HEK293 (cell line): Measurements from ENCODE around the gene RBM10.

ENCODE experiments used
- CTCF ChIA-PET: fragments of 350-600 bp; formaldehyde crosslinking; extraction: SDS; loops from one replicate; lab custom pipeline; 2021; ENCODE audit warnings: antibody characterized with exemption; lab: Yijun Ruan, JAX
- POLR2A ChIA-PET: fragments of 300-600 bp; formaldehyde crosslinking; extraction: SDS; loops from one replicate; lab custom pipeline; 2020; ENCODE audit warnings: antibody characterized with exemption, inconsistent platforms; lab: Yijun Ruan, JAX
- H3K27ac ChIP-seq: fragments of 200-500 bp; sonication (Bioruptor generic); 2 replicates; pipeline ENCODE4 v1.5.1; 2014; ENCODE audit warnings: low read depth, low read length, control low read depth, inconsistent platforms; ENCODE audit errors: extremely low read depth
- H3K36me3 ChIP-seq, 2 experiments: fragments of 200-500 bp in 1 of 2; sonication (Bioruptor generic) in 1 of 2; 1 replicate in 1 of 2; 2 replicates in 1 of 2; pipeline ENCODE4 v1.5.1; 2014 to 2017; ENCODE audit warnings: inconsistent platforms in 2 of 2, low read length in 2 of 2; ENCODE audit not compliant: control insufficient read depth in 2 of 2, insufficient read depth in 1 of 2
- H3K4me1 ChIP-seq: fragments of 200-500 bp; sonication (Bioruptor generic); 2 replicates; pipeline ENCODE4 v1.5.1; 2014; ENCODE audit warnings: mild to moderate bottlenecking, low read length, inconsistent platforms; ENCODE audit not compliant: control insufficient read depth, insufficient read depth
- H3K4me3 ChIP-seq: 2 replicates; pipeline ENCODE4 v1.5.1; 2011; ENCODE audit warnings: low read depth, mild to moderate bottlenecking, control low read depth, low read length, moderate library complexity
- H3K9me3 ChIP-seq: fragments of 200-500 bp; sonication (Bioruptor generic); 2 replicates; pipeline ENCODE4 v1.5.1; 2014; ENCODE audit warnings: low read depth, low read length, inconsistent platforms; ENCODE audit not compliant: control insufficient read depth, insufficient read depth
- HOXD13 ChIP-seq: sonication (generic); formaldehyde crosslinking; IDR thresholded peaks from 2 replicates; pipeline ENCODE4 v1.8.0; 2022; ENCODE audit warnings: missing genetic modification reagents, borderline replicate concordance
- SCRT2 ChIP-seq: fragments of 450-650 bp; formaldehyde crosslinking; IDR thresholded peaks from 2 replicates; pipeline ENCODE4 v1.5.1; 2016; ENCODE audit warnings: missing biosample characterization, missing genetic modification characterization
- SP3 ChIP-seq: fragments of 450-650 bp; formaldehyde crosslinking; IDR thresholded peaks from 2 replicates; pipeline ENCODE4 v1.5.1; 2016; ENCODE audit warnings: missing biosample characterization, missing genetic modification characterization
- YY2 ChIP-seq: fragments of 450-650 bp; formaldehyde crosslinking; IDR thresholded peaks from 2 replicates; pipeline ENCODE4 v1.5.1; 2016; ENCODE audit warnings: missing biosample characterization, missing genetic modification characterization
- ZFP37 ChIP-seq: fragments of 450-650 bp; formaldehyde crosslinking; IDR thresholded peaks from 2 replicates; pipeline ENCODE4 v1.5.1; 2016; ENCODE audit warnings: missing biosample characterization, missing genetic modification characterization
- ZNF132 ChIP-seq: fragments of 450-650 bp; formaldehyde crosslinking; IDR thresholded peaks from 2 replicates; pipeline ENCODE4 v1.5.1; 2017; ENCODE audit warnings: missing biosample characterization, missing genetic modification characterization, borderline replicate concordance
- ZNF133 ChIP-seq: fragments of 450-650 bp; formaldehyde crosslinking; IDR thresholded peaks from 2 replicates; pipeline ENCODE4 v1.5.1; 2016; ENCODE audit warnings: missing biosample characterization, missing genetic modification characterization
- ZNF140 ChIP-seq: fragments of 450-650 bp; formaldehyde crosslinking; IDR thresholded peaks from 2 replicates; pipeline ENCODE4 v1.5.1; 2016; ENCODE audit warnings: missing biosample characterization, missing genetic modification characterization
- ZNF274 ChIP-seq, 2 experiments: fragments of 200-500 bp in 1 of 2; fragments of 450-650 bp in 1 of 2; sonication (Bioruptor generic) in 1 of 2; formaldehyde crosslinking in 1 of 2; IDR thresholded peaks; 2 replicates each; pipeline versions ENCODE4 v1.5.1 to v1.6.1; 2014 to 2016; ENCODE audit warnings: borderline replicate concordance in 1 of 2, inconsistent platforms in 1 of 2, low read length in 1 of 2, missing biosample characterization in 1 of 2, missing genetic modification characterization in 1 of 2
- ZNF416 ChIP-seq: fragments of 450-650 bp; formaldehyde crosslinking; IDR thresholded peaks from 2 replicates; pipeline ENCODE4 v1.5.1; 2016; ENCODE audit warnings: missing biosample characterization, missing genetic modification characterization
- ZNF530 ChIP-seq: fragments of 450-650 bp; formaldehyde crosslinking; IDR thresholded peaks from 2 replicates; pipeline ENCODE4 v1.5.1; 2016; ENCODE audit warnings: low read depth, missing biosample characterization, missing genetic modification characterization
- ZNF621 ChIP-seq: fragments of 450-650 bp; formaldehyde crosslinking; IDR thresholded peaks from 2 replicates; pipeline ENCODE4 v1.5.1; 2017; ENCODE audit warnings: missing biosample characterization, missing genetic modification characterization
- ZNF670 ChIP-seq: fragments of 450-650 bp; formaldehyde crosslinking; IDR thresholded peaks from 2 replicates; pipeline ENCODE4 v1.5.1; 2016; ENCODE audit warnings: missing biosample characterization, missing genetic modification characterization, low read depth
- TF ChIP-seq, protein P1 (sequence below): fragments of 450-650 bp; formaldehyde crosslinking; IDR thresholded peaks from 2 replicates; pipeline ENCODE4 v1.5.1; 2016; ENCODE audit warnings: missing biosample characterization, missing genetic modification characterization, borderline replicate concordance
- TF ChIP-seq, protein P2 (sequence below): fragments of 450-650 bp; IDR thresholded peaks from 2 replicates; pipeline ENCODE4 v1.5.1; 2018; ENCODE audit warnings: missing biosample characterization, missing genetic modification characterization
- TF ChIP-seq, protein P3 (sequence below): fragments of 450-650 bp; formaldehyde crosslinking; IDR thresholded peaks from 2 replicates; pipeline ENCODE4 v1.5.1; 2016; ENCODE audit warnings: missing biosample characterization, missing genetic modification characterization
- TF ChIP-seq, protein P4 (sequence below): fragments of 450-650 bp; formaldehyde crosslinking; IDR thresholded peaks from 2 replicates; pipeline ENCODE4 v1.5.1; 2017; ENCODE audit warnings: missing biosample characterization, missing genetic modification characterization

The RBM10 gene

DNA sequence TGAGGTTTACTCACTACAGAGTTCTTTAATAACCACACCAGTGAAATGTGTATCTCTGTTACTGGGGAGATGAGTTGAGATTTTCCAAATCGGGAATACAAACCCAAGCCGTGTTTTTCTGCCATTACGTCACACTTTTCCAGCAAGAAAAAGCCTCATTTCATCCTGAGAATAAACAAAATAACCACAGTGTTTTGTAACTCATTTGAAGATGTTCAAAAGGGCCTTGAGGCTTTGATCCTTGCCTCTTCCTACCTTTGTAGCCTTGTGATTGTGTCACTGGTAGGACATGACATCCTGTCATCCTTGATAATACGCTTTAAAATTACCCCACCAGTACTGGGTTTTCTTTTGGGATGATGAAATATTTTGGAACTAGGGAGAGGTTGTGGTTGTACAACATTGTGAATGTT is 90.7 kb downstream of the RBM10 start:
- H3K9me3 ChIP-seq = no peaks in the 10 kb centered on the region
- ChIA-PET CTCF (no interaction called here), POLR2A (interaction anchor here (0.6 to 0.8 kb wide), 2 partner anchors 13 to 149 kb away, joined by 3 read pairs; no protein-coding TSS in a partner anchor)
- peaks cover 7% of the 10 kb centered on the region; the same call in 1 of the 2 replicates for H3K4me1 ChIP-seq
- no peak for TF ChIP-seq ZNF621 (tag by site-specific recombination)
- no peak for TF ChIP-seq HOXD13 (CRISPR knock-in tag)
- TF ChIP-seq ZNF530 (tag by site-specific recombination) = no peak
- TF ChIP-seq YY2 (tag by site-specific recombination) = no peak
- TF ChIP-seq ZNF132 = no peak
- TF ChIP-seq ZNF416 (tag by site-specific recombination) = no peak
- no peak for TF ChIP-seq ZNF140 (tag by site-specific recombination)
- TF ChIP-seq ZNF274 (IDR thresholded peaks at IDR 0.05; ENCODE audit: low read length) = no peak
- no peak for TF ChIP-seq ZNF274 (tag by site-specific recombination; IDR thresholded peaks at IDR 0.05; ENCODE audit: borderline replicate concordance)
- TF ChIP-seq SP3 (tag by site-specific recombination) = no peak
- no peak for TF ChIP-seq ZFP37
- no peak for TF ChIP-seq ZNF133 (tag by site-specific recombination)
- TF ChIP-seq, protein P1, sequence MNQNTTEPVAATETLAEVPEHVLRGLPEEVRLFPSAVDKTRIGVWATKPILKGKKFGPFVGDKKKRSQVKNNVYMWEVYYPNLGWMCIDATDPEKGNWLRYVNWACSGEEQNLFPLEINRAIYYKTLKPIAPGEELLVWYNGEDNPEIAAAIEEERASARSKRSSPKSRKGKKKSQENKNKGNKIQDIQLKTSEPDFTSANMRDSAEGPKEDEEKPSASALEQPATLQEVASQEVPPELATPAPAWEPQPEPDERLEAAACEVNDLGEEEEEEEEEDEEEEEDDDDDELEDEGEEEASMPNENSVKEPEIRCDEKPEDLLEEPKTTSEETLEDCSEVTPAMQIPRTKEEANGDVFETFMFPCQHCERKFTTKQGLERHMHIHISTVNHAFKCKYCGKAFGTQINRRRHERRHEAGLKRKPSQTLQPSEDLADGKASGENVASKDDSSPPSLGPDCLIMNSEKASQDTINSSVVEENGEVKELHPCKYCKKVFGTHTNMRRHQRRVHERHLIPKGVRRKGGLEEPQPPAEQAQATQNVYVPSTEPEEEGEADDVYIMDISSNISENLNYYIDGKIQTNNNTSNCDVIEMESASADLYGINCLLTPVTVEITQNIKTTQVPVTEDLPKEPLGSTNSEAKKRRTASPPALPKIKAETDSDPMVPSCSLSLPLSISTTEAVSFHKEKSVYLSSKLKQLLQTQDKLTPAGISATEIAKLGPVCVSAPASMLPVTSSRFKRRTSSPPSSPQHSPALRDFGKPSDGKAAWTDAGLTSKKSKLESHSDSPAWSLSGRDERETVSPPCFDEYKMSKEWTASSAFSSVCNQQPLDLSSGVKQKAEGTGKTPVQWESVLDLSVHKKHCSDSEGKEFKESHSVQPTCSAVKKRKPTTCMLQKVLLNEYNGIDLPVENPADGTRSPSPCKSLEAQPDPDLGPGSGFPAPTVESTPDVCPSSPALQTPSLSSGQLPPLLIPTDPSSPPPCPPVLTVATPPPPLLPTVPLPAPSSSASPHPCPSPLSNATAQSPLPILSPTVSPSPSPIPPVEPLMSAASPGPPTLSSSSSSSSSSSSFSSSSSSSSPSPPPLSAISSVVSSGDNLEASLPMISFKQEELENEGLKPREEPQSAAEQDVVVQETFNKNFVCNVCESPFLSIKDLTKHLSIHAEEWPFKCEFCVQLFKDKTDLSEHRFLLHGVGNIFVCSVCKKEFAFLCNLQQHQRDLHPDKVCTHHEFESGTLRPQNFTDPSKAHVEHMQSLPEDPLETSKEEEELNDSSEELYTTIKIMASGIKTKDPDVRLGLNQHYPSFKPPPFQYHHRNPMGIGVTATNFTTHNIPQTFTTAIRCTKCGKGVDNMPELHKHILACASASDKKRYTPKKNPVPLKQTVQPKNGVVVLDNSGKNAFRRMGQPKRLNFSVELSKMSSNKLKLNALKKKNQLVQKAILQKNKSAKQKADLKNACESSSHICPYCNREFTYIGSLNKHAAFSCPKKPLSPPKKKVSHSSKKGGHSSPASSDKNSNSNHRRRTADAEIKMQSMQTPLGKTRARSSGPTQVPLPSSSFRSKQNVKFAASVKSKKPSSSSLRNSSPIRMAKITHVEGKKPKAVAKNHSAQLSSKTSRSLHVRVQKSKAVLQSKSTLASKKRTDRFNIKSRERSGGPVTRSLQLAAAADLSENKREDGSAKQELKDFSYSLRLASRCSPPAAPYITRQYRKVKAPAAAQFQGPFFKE = no peak
- TF ChIP-seq ZNF670 (tag by site-specific recombination) = no peak
- TF ChIP-seq, protein P2, sequence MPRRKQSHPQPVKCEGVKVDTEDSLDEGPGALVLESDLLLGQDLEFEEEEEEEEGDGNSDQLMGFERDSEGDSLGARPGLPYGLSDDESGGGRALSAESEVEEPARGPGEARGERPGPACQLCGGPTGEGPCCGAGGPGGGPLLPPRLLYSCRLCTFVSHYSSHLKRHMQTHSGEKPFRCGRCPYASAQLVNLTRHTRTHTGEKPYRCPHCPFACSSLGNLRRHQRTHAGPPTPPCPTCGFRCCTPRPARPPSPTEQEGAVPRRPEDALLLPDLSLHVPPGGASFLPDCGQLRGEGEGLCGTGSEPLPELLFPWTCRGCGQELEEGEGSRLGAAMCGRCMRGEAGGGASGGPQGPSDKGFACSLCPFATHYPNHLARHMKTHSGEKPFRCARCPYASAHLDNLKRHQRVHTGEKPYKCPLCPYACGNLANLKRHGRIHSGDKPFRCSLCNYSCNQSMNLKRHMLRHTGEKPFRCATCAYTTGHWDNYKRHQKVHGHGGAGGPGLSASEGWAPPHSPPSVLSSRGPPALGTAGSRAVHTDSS (tag by site-specific recombination) = no peak
- TF ChIP-seq, protein P3, sequence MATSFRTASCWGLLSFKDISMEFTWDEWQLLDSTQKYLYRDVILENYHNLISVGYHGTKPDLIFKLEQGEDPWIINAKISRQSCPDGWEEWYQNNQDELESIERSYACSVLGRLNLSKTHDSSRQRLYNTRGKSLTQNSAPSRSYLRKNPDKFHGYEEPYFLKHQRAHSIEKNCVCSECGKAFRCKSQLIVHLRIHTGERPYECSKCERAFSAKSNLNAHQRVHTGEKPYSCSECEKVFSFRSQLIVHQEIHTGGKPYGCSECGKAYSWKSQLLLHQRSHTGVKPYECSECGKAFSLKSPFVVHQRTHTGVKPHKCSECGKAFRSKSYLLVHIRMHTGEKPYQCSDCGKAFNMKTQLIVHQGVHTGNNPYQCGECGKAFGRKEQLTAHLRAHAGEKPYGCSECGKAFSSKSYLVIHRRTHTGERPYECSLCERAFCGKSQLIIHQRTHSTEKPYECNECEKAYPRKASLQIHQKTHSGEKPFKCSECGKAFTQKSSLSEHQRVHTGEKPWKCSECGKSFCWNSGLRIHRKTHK (tag by site-specific recombination) = no peak
- TF ChIP-seq SCRT2 (tag by site-specific recombination) = no peak
- TF ChIP-seq, protein P4, sequence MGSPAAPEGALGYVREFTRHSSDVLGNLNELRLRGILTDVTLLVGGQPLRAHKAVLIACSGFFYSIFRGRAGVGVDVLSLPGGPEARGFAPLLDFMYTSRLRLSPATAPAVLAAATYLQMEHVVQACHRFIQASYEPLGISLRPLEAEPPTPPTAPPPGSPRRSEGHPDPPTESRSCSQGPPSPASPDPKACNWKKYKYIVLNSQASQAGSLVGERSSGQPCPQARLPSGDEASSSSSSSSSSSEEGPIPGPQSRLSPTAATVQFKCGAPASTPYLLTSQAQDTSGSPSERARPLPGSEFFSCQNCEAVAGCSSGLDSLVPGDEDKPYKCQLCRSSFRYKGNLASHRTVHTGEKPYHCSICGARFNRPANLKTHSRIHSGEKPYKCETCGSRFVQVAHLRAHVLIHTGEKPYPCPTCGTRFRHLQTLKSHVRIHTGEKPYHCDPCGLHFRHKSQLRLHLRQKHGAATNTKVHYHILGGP (tag by site-specific recombination) = no peak
- H3K4me3 ChIP-seq = no peak overlapping the region
- H3K27ac ChIP-seq = no peak overlapping the region
- peaks cover 0 to 26% of the 10 kb centered on the region in 2 experiments; a peak in 2 of 3 replicates for H3K36me3 ChIP-seq
